HG03342 (cell line): ENCODE results near the gene MYH6.
"Not testable (repeated sequence)": the region's sequence is repeated elsewhere in the genome, so short reads cannot be mapped to it uniquely, and the experiment has no call there.

Experiments
- ATAC-seq: cut with Tn5 transposase; IDR thresholded peaks from one replicate; pipeline ENCODE4 v1.9.1; 2021; ENCODE audit warnings: mild to moderate bottlenecking, moderate library complexity; ENCODE audit not compliant: unreplicated experiment

MYH6 gene

GRCh38 chr14:23399591-23399990 lies 8.5 kb downstream of the MYH6 start:
- ATAC-seq = no peak

DNA sequence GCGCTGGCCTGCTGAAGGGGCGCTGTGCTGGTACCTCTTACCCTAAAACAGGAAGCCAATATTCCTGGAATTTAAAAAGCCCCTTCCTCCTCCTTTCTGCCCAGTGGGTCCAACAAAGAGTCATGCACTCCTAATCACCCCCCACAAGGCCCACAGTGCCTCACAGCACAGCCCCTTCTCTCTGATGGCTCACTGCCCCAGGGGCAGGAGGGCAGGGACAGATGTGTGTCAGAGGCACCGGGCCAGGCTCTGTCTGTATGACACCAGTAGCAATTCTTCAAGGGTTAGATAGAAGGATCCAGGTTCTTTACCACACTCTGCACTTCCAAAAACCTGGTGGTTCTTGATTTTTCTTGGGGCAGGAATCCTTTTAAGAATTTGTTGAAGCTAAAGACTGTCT lies 8.9 kb downstream of the MYH6 start:
- ATAC-seq = no peak

DNA sequence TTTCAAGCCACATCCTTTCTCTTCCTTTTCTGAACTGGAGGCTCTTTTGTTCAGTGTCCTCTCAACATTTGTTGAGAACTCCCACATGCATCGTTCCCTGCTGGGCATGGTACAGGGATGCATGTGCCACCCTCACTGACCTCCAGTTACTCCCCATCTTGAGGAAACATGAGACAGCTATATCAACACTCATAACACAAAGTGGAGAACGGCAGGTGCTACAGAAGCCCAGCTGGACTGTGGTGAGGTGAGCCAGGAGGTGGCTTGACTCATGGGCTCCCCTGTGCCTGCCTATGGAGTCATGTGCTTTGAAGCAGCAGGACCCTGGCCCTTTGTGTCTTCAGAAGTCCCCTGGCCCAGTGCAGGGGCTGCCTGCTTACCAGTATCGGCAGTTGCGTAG lies 9.7 kb downstream of the MYH6 start:
- no peak for ATAC-seq

GRCh38 chr14:23396781-23397407 lies 11.2 kb downstream of the MYH6 start:
- ATAC-seq = no peak

DNA sequence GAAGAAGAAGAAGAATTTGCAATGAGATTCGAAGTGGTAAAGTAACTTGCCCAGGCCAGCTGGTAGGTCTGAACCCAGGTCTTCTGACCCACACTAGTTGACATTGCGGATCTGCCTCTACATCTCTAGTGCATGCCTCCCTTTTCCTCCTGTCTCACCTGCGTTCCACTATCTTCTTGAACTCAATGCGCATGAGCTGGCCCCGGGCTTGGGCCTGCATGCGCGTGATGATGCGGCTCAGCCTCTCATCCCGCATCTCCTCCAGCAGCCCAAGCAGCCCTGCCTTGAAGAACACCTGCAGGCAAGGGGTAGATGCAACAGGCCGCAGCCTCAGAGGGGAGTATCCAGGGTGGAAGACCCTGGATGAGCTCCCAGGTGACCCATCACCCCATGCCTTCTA lies 11.9 kb downstream of the MYH6 start:
- ATAC-seq = no peak

DNA sequence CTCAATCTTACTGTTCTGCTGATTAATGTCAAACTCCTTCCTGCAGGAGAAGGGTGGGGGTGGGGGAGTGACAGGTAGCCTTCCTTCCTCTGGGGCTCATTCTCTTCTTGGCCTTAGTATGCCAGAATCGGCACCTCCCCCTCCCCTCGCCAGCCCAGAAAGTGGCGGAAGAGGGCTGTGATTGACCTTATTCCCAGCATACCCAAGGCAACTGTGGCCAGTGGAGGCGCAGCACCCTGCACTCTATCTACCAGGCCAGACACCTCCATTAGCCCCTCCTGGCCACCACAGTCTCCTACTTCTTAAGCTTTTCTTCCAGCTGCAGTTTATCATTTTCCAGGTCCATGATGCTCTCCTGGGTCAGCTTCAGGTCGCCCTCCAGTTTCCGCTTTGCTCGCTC lies 15.5 kb downstream of the MYH6 start:
- ATAC-seq = no peak

DNA sequence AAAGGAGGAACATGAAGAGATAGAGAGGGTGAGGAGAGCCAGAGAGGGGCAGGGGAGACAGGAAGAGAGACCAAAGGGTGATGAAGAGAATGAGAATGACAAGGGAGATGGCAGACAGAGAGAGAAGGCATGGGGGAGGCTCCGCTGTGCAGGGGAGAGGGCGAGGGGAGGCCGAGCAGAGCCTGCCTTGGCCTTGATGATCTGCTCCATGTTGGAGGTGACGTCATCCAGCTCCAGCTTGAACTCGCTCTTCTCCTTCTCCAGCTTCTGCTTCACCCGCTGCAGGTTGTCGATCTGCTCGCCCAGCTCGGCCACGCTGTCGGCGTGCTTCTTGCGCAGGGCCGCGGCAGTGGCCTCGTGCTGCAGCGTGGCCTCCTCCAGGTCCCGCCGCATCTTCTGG lies 18.2 kb downstream of the MYH6 start:
- not testable (repeated sequence) for ATAC-seq

- ATAC-seq = no peak
These were observed 18.7 kb downstream of the MYH6 start for GRCh38 chr14:23389396-23389795.

GRCh38 chr14:23388996-23389395 lies 19.1 kb downstream of the MYH6 start:
- ATAC-seq = no peak

DNA sequence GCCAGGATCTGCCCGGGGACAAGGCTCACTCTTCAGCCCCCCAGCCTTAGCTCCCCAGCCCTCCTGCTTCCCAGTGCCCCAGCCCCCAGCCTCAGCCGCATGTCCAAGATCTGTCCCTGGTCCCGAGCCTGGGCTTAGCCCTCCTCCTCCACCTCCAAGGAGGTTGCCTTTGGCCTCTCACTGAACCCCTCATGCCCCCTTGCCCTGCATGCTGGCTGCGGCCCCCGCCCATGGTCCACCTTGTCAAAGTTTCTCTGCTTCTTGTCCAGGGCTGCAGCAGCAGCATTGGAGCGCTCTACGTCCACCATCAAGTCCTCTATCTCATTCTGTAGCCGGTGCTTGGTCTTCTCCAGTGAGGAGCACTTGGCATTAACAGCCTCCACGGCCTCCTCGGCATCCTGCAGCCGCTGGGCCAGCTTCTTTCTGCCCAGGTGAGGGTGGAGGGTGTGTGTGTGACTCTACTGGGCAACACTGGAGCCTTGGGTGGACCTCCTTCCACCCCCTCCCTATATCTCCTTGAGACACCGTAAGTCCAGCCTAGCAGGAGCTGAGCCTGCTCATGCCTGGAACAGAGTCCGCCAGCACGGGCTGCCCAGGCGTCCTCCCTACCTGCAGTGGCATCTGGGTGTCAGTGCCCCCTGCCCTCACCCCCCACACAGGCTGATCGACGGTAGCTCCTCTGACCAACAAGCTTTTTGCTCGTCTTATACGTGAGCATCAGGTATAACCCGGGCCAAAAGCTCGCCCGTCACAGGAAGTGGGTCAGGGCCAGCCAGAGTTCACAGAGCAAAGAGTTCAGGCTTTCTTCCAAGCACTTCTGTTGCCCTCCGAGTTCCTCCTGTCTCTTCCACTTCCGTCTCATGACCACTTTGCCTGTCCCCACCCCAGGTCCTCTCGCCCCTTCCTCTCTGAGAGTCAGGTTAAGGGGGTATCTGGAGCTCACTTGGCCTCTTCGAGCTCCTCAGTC lies 19.9 kb downstream of the MYH6 start:
- ATAC-seq = no peak

DNA sequence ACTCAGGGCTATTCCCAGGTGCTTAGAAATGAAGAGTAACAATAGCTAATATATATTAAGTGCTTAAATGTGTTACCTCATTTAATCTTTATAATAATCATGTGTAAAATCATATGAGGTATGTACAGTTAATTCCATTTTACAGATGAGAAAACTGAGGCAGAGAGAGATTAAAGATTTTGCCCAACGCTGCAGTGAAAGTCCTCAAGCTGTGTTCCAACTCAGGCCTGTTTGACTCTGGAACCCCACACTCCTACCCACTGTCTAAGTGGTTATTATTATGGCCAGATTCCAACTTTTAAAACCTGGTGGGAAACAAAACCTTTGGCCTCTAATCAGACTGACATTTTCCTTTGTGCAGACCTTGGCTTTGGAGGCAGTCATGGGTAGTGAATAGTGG lies 21.1 kb downstream of the MYH6 start:
- no peak for ATAC-seq

GRCh38 chr14:23386266-23386657 lies 21.8 kb downstream of the MYH6 start:
- not testable (repeated sequence) for ATAC-seq

DNA sequence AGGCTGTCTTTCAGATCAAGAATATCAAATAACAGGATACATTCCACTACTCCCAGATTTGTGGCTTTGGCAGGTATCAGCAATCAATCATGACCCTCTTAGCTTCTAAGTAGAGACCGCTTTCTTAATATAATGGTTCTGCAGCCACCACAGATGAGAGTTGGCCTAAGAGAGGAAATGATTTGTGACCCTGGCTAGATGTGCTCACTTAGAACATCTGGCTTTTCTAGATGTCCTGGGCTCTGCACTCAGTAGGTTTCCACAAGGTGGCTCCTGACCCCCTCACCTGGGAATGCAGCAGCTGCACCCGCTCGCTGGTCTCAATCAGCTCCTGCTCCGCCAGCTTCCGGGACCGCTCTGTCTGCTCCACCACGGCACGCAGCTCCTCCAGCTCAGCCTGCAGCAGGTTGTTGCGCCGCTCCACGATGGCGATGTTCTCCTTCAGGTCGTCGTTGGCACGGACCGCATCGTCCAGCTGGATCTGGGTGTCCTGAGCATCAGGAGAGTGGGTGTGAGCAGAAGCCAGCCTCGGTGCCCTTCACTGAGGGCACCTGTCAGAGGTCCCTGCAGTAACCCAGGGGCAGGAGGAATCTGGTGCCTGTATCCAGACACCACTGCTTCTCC lies 22.3 kb downstream of the MYH6 start:
- no peak for ATAC-seq

- no peak for ATAC-seq
These were observed 22.8 kb downstream of the MYH6 start for GRCh38 chr14:23385244-23385641.

DNA sequence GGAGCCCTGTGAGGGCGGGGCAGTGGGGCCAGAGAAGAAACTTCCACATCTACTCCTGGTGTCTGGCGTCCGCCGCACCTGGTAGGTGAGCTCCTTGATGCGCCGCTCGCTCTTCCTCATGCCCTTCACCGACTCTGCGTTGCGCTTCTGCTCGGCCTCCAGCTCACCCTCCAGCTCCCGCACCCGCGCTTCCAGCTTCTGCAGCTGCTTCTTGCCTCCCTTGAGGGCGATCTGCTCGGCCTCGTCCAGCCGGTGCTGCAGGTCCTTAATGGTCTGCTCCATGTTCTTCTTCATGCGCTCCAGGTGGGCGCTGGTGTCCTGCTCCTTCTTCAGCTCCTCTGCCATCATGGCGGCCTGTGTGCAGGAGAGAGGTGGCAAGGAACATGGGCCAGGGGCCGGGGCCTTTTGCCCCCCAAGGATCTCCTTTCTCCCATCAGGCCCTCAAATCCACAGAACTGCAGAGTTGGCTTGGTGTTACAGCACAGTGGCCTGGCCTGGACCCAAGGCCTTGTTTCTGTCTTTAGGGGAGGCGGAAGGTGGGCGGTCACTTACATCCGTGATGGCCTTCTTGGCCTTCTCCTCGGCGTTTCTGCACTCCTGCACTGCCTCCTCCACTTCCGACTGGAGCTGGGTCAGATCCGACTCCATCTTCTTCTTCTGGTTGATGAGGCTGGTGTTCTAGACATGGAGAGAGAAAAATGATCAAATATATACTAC lies 23.6 kb downstream of the MYH6 start:
- no peak for ATAC-seq

- no peak for ATAC-seq
These were observed 25.2 kb downstream of the MYH6 start for GRCh38 chr14:23382731-23383440.

- ATAC-seq = no peak
These were observed 25.8 kb downstream of the MYH6 start for GRCh38 chr14:23382276-23382675.

DNA sequence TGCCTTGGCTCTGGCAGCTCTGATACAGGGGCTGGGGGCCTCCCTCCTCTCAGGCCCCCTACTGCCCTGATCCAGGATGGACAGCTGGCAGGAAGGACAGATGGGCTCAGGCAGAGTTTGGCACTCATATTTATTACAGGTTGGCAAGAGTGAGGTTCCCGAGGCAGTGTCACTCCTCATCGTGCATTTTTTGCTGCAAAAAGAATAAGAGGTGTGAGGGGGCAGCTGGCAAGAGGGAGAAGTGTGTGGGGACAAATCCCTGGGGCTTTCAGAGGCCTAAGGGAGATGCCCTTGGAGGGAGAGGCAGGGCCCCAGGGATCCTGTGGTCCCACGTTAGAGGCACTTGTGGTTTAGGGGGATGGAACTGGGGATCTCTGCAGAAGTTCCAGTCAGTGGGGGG lies 26.2 kb downstream of the MYH6 start:
- ATAC-seq = no peak

DNA sequence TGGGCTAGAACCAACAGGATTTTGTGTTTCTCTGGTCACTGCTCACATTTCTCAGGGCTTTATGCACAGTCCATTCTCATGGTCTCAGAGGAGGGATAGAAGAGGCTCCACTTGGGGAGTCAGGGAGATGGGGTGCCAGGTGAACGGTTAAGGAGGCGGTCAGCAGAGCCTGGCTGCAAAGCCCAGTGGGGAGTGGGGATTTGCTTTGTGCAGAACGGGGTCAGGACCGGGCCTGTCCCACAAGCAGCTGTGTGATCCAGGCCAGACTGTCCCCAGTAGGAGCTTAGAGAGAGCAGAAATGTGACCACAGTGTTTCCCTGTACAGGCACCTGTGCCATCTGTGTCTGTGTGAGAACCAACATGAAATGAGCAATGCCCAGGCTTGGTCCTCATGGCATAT lies 27.1 kb downstream of the MYH6 start:
- no peak for ATAC-seq

- no peak for ATAC-seq
These were observed 27.7 kb downstream of the MYH6 start for GRCh38 chr14:23380197-23380914.
